ENCODE data around the gene RNU6-8. TPM values are rescaled to one million over a fixed set of nuclear protein-coding genes. Genes with fewer than 3 reads are reported as not detected.

The RNU6-8 gene
- total RNA-seq, 1 donor from 2014 or later: not detected

DNA sequence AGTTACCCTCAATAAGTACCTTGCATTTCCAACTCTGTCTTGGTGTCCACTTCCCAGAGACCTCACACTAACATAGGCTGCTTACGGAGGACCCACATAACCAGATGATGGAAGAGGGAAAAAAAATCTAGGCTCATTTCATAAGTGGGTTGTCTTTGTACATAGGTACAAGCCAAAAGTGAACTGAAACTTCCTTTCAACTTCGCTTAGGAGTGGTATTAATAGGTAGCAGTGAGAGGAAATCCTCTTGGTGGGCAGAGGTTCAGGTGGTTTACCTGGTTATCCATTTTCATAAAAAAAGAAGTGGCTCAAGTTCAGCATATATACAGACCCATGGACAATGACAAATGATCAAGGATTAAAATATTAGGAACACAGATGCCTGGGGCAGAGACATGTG is 37.0 kb downstream of the RNU6-8 start:
- Histone ChIP-seq H3K4me1 (no peaks in the 10 kb centered on the region), H3K36me3 (no peaks in the 10 kb centered on the region), H3K9me3 (replicated peaks) (peaks cover 7% of the 10 kb centered on the region), H3K4me3 (no peak overlapping the region), H3K27me3 (ENCODE audit: low read depth) (no peaks in the 10 kb centered on the region), H3K27ac (replicated peaks) (no peak overlapping the region)
- intact Hi-C loops (cut with micrococcal nuclease): no loop called here
- DNase-seq: no peak
- TF ChIP-seq, protein P1, sequence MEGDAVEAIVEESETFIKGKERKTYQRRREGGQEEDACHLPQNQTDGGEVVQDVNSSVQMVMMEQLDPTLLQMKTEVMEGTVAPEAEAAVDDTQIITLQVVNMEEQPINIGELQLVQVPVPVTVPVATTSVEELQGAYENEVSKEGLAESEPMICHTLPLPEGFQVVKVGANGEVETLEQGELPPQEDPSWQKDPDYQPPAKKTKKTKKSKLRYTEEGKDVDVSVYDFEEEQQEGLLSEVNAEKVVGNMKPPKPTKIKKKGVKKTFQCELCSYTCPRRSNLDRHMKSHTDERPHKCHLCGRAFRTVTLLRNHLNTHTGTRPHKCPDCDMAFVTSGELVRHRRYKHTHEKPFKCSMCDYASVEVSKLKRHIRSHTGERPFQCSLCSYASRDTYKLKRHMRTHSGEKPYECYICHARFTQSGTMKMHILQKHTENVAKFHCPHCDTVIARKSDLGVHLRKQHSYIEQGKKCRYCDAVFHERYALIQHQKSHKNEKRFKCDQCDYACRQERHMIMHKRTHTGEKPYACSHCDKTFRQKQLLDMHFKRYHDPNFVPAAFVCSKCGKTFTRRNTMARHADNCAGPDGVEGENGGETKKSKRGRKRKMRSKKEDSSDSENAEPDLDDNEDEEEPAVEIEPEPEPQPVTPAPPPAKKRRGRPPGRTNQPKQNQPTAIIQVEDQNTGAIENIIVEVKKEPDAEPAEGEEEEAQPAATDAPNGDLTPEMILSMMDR (IDR thresholded peaks at IDR 0.05; ENCODE audit: borderline replicate concordance): no peak

Other genes with a start within 250 kb of the RNU6-8 start
- gene ARHGAP5, start 126.0 kb downstream of the RNU6-8 start, total RNA-seq: 238 TPM
- not detected for gene RNU6-7, start 1.2 kb downstream of the RNU6-8 start, total RNA-seq
- gene AKAP6, start 126.0 kb upstream of the RNU6-8 start, total RNA-seq: 218 TPM

All from left ventricle myocardium inferior (tissue), 1 donor.